Measurements from ENCODE around the gene ARHGEF4.
A peak's percentile ranks its signal among the peaks of the same experiment; 100 is the strongest.

ARHGEF4 gene

DNA sequence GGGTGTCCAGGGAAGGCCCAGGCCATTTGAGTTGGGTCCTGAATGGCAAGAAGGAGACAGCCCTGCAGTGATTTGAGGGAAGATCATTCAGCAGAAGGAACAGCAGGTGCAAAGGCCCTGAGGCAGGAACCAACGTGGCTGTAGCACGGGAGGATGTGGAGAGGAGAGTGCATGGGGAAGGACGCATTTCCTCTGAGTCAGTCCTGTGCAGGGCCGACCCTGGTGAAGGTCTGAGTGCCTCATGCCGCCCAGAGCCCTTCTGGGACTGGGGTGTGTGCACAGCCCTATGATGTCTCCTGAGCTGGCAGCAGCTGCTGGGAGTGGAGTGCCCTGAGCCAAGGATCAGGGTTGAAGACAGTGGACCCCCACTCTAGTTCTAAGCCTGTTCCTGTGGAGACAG, 17.9 kb upstream of the ARHGEF4 start:
- no peak for DNase-seq

- DNase-seq, result no peak
Observed at GRCh38 chr2:130819226-130819607, 17.5 kb upstream of the ARHGEF4 start.

- no peak for DNase-seq
Observed at GRCh38 chr2:130819608-130820278, 17.0 kb upstream of the ARHGEF4 start.

GRCh38 chr2:130820279-130820861, 16.3 kb upstream of the ARHGEF4 start:
- no peak for DNase-seq

GRCh38 chr2:130821867-130822266, 14.8 kb upstream of the ARHGEF4 start:
- no peak for DNase-seq

GRCh38 chr2:130822766-130823165, 13.9 kb upstream of the ARHGEF4 start:
- no peak for DNase-seq

GRCh38 chr2:130823171-130823885, 13.4 kb upstream of the ARHGEF4 start:
- no peak for DNase-seq

DNA sequence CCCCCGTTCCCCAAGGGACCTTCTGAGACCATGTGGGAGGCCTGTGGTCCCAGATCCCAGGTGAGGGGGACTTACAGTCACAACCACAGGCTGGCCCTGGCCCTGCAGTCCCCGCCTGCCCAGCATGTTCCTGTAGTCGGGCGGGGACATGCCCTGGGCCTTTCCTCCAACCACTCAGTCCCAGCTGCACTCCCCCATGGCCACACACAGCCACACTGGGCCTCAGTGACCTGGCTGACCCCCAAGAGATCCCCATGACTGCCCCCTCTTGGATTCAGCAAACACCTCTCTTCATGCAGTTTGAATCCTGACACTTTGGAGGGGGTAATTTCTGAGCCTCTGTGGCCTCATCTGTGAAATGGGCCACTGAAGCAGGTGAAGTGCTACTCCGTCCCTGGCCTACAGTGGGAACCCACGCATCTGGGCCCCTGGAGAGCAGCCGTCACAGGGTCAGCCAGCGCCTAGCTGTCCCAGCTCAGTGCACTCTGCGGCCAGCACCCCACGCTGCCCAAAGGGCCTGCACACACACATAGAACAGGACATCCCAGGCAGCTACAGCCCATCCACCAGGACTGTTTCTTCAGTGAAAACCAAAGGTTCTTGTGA, 12.7 kb upstream of the ARHGEF4 start:
- DNase-seq, result no peak

- peak; percentile 59 to 71 for DNase-seq
Observed at GRCh38 chr2:130824492-130825061, 12.1 kb upstream of the ARHGEF4 start.

DNA sequence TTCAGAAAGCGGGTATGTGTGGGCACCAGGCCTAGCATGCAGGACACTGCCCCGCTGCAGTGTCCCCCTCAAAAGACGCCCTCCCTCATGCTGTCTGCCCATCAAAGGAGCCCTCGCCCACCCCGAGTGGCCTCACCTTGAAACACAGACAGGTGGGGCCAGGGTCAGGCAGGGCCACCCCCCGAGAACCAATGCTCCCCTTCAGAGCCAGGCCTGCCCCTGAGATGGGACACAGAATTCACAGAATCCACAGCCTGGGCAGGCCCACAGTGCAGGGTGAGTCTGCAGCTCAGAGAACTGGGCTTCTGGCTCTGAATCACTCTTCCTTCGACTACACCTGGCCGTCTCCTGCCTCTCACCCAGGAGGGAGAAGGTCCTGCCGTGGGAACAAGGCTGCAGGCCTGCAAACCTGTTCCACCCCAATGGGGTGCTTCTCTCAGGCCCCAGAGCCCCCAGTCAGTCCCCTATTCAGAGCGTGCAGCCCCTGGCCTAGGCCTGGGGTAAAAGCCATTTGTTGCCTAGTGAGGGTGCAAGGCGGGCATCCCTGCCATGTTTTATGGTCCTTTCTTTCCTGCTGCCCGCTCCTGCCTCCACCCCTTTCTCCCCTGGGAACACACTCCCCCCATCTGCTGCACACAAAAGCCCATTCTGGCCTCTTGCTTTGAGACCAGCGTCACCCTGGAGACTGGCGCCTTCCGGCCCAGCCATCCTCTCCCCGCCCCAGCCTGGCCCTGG, 11.3 kb upstream of the ARHGEF4 start:
- DNase-seq, result no peak

- no peak for DNase-seq
Observed at GRCh38 chr2:130825966-130826253, 10.8 kb upstream of the ARHGEF4 start.

DNA sequence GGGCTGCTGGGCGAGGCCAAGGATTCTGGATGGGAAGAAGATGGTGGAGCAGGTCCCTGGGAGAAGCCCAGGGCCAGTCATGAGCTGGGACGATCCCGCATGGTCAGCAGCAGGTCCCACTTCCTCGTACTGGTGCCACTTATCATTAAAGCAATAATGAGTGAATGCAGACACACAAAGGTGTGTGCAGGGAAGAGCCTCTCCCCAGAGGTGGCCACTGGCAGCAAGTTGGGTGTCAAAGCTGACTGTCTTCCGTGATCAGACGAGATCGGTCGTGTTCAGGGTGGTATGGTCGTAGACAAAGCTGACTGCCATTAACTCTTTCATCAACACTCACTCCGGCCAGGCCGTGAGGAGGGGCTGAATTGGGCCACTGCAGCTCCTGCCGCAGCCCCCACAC, 10.3 kb upstream of the ARHGEF4 start:
- DNase-seq, result no peak

- no peak for DNase-seq
Observed at GRCh38 chr2:130826821-130827501, 9.8 kb upstream of the ARHGEF4 start.

- no peak for DNase-seq
Observed at GRCh38 chr2:130827502-130828251, 9.0 kb upstream of the ARHGEF4 start.

GRCh38 chr2:130828461-130828860, 8.3 kb upstream of the ARHGEF4 start:
- DNase-seq, result peak in 1 of 2 donors; percentile 26

- DNase-seq, result no peak
Observed at GRCh38 chr2:130829015-130829414, 7.7 kb upstream of the ARHGEF4 start.

DNA sequence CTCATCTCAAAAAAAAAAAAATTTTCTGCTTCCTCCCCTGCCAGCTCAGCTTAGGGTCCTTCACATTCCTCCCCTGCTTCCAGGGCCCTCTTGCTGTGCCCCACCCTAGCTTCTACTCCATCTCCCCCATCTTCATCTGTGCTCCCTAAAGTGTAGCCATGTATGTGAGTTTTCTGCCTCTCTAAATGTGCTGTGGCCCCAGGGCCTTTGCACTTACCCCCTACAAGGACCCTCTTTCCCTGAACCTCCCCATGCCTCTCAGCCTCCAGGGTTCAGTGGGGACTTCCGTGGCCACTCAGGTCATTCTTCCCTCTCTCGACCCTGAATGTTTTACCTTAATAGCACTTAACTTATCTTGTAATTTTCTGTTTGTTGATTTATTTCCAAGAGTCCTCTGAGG, 6.2 kb upstream of the ARHGEF4 start:
- DNase-seq, result no peak

DNA sequence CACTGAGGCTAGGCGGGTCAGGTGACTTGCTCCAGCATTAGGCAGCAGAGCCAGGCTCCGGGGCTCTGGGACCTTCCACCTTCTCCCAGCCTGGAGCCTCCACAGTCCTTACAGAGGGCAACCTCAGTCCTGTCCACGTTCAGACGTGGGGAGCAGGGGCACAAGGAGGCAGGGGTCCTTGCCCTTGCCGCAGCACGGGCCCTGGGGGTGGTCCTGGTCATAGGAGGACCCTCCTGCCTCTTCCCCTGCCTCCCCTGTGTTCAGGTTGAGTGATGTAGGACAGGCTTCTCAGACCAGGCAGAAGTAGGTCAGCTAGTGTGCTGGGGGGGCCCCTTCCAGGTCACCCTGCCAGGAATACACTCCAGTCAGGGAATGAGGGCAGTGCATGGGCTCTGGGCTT, 5.4 kb upstream of the ARHGEF4 start:
- no peak for DNase-seq

GRCh38 chr2:130832296-130832940, 4.3 kb upstream of the ARHGEF4 start:
- DNase-seq, result no peak

- no peak for DNase-seq
Observed at GRCh38 chr2:130834091-130834930, 2.4 kb upstream of the ARHGEF4 start.
